ENCODE results near the gene TMEM198.
A peak's percentile ranks its signal among the peaks of the same experiment; 100 is the strongest.

Gene TMEM198

GRCh38 chr2:219578811-219579613 lies 35.2 kb downstream of the TMEM198 start:
- DNase-seq (ENCODE audit: low read depth): no peak

GRCh38 chr2:219581346-219581745 lies 37.5 kb downstream of the TMEM198 start:
- no peak for DNase-seq (ENCODE audit: low read depth)

- no peak for DNase-seq (ENCODE audit: low read depth)
Measured at GRCh38 chr2:219591091-219591490, 47.3 kb downstream of the TMEM198 start.

- no peak for DNase-seq (ENCODE audit: low read depth)
Measured at GRCh38 chr2:219592736-219593135, 48.9 kb downstream of the TMEM198 start.

GRCh38 chr2:219593154-219593553 lies 49.3 kb downstream of the TMEM198 start:
- DNase-seq (ENCODE audit: low read depth): no peak

GRCh38 chr2:219595256-219595655 lies 51.4 kb downstream of the TMEM198 start:
- no peak for DNase-seq (ENCODE audit: low read depth)

- DNase-seq (ENCODE audit: low read depth): no peak
Measured at GRCh38 chr2:219596954-219597551, 53.2 kb downstream of the TMEM198 start.

GRCh38 chr2:219597552-219598307 lies 53.9 kb downstream of the TMEM198 start, which contains the start of gene STK11IP:
TSS of gene STK11IP (plus strand) at chr2:219597857. CDS start at chr2:219598120, 263 bp downstream.
- DNase-seq (ENCODE audit: low read depth): peak; percentile 96

GRCh38 chr2:219598308-219599078 lies 54.7 kb downstream of the TMEM198 start:
- no peak for DNase-seq (ENCODE audit: low read depth)

All from fibroblast of the conjunctiva (primary cell).